SW480 (cell line): ENCODE results near the gene ARHGAP12.

Experiments used
- DNase-seq: peaks from one replicate; pipeline ENCODE4 v3.0.0-alpha.2; 2016; ENCODE audit warnings: low spot score

ARHGAP12 gene

DNA sequence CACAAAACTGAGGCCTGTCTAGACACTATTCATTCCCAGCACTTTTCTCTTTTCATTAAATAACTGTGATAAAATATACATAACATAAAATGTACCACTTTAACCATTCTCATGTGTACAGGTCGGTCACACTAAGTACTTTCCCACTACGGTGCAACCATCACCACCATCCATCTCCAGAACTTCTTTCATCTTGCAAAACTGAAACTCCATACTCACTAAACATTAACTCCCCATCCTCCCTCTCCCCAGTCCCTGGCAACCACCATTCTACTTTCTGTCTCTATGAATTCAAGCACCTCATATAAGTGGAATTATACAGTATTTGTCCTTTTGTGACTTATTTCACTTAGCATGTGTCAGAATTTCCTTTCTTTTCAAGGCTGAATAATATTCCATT is 53.0 kb downstream of the ARHGAP12 start:
- no peak for DNase-seq

DNA sequence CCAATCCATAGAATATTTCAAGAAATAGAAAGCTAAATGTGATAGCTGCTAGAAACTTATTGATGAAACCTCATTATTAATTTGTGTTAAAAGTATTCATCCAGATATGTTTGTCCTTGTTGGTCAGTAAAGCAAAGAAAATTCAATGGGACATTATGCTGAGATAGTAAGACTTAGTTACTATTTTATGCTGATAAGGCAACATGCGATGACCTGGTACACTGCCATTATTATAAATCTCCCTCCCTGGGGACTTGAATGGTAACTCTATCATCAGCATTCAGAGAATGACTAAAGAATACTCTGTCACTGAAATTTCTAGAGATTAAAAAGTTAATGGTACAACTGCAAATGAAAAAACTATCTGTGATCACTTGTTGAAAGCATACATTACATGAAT is 54.9 kb downstream of the ARHGAP12 start:
- DNase-seq, result no peak

DNA sequence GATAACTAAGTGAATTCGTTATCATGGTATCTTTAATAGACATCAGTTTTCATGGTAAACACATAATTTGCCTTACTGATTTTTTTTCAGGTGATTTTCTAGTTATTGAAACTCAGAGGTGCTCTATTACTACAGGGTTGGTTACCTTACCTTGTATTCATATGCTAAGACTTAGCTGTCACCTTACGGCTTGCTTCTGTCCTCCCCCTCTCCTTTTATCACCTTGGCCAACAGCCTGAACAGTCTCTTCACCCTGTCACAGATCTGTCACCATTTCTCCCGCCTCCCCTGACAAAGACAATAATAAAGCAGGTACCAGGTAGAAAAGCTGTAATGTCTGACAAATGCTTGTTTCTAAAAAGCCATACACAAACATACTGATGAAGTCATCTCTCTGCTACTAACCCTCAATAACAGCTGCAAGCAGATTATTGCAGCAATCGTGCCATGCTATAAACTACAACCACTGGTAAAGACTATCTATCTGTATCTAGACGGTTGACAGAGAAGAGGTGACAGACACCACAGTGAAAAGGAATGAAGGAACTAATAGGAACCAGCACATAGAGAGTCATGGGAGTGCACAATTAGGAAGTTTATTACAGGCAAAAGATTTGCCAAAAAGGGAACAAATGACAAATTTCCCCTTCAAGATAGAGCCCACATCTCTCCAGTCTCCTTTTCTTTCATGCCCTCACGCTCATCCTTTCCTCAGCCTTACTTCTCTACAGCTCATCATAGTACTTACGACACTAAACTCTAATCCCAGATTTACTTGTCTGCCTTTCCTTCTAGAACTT is 57.2 kb downstream of the ARHGAP12 start:
- DNase-seq, result no peak

DNA sequence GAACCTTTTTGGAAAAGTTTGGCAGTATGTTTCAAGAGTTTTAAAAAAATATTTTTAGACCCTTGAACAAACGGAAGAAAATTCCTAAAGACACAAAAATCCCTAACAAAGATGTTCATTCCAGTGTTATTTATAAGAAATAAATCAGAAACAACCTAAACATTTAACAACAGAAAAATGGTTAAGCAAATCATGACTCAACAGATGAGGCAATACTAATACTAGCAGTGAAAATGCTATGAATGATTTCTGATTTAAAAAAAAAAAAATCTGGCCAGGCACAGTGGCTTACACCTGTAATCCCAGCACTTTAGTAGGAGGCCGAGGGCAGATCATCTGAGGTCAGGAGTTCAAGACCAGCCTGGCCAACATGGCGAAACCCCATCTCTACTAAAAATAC is 61.0 kb downstream of the ARHGAP12 start:
- no peak for DNase-seq

DNA sequence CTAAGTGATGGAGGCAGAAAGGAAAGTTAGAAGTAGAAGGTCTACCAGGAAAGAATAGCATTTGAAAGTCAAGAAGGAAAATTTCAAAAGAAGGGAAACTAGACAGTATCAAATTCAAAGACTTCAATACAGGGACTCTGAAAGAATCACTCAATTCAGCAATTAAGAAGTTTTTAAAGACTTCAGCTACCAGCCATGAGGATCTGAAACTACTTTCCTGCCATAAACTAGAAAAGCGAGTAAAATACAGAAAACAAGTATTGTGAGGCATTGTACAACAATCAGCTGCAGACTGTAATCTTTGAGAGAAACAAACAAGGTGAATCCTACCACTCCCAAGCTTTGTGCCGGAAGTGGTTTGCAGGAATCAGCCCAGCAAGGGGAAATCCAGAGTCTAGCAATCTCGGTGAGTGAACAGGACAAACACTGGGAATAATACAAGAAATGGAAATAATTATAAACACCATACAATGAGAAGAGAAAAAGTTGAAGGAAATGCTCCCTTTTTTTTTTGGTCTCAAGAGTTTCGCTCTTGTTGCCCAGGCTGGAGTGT is 62.4 kb downstream of the ARHGAP12 start:
- no peak for DNase-seq

DNA sequence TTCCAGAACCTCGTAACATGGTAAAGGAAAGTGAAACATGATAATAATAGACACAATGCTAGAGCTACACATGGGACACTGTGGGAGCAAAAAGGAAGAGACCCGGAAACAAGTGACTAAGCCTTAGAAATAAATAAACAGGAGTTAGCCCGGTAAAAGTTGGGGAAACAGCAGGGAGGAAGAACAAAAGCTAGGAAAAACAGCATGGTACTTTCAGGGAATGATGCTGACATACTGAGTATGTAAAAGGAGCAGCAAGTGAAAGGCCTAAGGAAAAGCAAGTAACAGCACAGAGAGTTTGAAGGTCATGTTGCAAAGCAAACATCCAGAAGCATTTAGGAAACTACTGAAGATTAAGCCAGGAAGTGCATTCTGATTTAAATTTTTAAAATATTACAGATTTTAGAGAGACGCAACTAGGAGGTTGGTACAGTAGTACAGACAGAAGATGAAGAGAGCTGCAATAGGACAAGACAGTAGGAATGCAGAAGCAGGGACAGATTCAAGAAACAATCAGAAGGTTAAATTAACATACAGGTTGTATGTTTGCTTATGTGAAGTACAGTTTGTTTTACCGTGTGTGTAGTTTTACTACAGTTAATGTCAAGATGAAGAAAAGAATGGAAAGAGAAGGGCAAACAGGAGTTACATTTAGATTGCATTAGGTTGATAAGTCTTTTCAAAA is 63.7 kb downstream of the ARHGAP12 start:
- DNase-seq, result no peak

DNA sequence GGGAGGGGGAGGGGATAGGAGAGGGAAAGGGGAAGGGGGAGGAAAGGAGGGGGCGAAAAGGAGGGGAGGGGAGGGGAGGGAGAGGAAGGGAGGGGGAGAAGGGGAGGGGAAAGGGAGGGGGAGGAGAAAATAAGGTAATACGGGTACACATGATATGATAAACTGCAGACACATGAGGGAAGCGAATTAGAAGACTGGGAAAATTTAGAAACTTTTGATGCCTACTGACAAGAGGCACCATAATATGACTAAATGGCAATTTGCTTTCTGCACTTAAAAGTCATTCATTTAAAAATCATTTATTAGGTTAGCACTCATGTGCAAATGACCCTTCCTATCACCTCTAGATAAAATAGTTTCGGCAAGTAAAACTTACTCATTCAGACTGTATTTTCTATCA is 73.6 kb downstream of the ARHGAP12 start:
- no peak for DNase-seq

DNA sequence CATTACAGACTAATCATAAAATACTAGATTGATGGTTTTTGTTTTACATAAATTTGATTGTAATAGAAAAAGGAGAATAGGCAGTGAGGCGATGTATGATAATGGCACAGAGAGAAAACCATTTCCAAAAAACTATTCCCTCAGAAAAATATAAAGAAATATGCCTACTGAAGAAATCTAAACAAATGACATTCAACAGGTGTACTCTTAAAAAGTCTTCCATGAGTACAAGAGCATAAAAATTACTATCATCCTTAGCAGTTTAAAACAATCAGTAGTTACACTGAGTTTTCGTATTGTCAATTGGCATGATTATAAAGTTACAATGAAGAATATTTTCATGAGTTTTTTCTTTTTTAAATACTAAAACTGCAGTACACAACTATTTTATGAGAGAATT is 75.0 kb downstream of the ARHGAP12 start:
- no peak for DNase-seq

DNA sequence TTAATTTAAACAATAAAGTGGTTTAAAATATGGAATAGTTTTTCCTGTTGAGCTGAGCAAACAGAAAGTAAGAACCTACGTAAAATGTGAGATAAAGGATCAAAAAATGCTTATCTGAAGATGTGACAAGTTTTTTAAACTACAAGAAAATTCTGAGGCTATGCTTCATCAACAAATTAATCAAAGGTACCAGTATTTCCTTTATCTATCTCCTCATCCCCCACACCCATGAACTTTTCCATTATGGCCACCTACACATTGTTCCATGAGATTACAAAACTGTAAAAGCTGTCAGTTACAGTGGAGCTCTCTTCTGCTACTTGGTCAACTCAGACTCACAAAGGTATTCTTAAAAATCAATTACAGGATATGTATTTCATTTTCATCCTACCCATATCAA is 77.4 kb downstream of the ARHGAP12 start:
- DNase-seq, result no peak

DNA sequence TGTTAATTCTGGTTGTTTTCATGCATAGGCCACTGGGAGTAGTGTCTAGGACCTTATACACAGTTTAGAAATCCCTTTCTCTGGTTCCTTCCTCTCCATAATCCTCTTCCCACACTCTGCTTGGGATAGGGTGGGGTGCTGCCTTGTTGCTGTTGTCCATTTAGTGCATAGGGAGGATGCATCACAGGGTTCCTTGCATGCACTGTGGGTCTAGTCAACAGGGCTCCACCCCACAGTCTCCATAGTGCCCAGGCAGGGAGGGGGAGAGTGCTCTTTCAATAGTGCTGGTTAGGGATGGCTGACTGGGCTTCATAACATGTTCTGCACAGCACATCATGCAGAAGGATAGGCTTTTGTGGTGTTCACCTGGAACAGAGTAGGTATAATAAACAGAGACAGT is 81.1 kb downstream of the ARHGAP12 start:
- no peak for DNase-seq

DNA sequence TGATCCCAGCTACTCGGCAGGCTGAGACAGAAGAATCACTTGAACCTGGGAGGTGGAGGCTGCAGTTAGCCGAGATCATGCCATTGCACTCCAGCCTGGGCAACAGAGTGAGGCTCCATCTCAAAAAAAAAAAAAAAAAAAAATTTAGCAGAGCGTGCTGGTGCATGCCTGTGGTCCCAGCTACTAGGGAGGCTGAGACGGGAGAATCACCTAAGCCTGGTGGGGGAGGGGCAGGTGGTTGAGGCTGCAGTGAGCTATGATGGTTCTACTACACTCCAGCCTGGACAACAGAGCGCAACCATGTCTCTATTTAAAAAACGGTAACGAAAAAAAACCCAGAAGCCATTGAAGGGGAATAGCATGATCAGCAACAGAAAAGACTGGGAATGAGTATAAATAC is 89.9 kb downstream of the ARHGAP12 start:
- no peak for DNase-seq

DNA sequence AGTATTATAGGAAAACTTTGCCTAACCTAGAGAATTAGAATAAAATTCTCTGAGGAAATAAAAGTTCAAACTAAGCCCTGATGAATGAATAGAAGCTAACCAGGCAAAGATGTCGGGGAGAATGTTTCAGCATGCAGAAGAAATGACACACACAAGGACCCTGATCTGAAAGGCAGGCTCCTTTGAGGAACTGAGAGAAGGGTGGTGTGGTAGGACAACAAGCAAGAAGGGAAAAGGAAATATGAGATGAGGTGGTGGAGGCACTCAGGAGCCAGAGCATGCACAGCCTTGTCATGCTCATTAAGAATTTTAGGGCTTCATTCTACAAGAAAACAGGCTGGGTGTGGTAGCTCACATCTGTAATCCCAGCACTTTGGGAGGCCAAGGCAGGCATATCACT is 90.6 kb downstream of the ARHGAP12 start:
- no peak for DNase-seq

DNA sequence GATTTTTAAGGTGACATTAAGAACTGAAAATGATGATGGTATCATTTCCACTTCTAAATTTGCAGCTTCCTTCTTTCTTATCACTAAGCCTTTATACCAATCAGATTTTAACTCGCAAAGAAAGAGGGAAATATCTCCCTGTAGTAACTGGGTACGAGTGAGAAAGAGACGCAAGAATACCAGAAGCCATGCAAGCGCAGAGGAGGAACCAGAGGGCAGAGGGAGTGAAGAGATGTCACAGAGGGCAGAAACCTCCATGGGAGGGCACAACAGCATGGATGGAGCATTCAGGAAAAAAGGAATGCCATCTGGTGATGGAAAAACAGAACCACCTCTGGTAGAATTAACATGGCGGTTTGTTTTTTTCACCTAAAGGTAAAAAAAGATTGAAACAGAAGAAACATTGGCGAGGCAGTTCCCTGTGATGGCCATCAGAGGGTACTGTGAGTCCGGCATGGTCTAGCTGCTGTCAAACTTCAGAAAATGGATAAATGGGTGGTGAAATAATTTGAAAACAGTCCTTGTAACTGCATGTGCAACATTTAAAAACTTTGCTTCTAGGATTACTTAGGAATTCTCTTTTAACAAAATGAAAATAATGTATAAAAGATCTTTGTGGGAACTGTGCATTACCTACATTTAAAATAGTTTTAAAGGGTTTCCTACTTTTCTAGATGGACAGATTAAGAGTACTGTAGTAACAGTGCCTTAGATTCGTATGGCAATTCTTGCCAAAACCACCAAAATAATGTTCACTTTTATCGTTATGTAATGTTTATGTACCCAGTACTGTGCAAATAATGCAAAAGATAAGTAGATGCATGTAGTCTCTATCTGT is 91.8 kb downstream of the ARHGAP12 start:
- DNase-seq, result peak; percentile 16

DNA sequence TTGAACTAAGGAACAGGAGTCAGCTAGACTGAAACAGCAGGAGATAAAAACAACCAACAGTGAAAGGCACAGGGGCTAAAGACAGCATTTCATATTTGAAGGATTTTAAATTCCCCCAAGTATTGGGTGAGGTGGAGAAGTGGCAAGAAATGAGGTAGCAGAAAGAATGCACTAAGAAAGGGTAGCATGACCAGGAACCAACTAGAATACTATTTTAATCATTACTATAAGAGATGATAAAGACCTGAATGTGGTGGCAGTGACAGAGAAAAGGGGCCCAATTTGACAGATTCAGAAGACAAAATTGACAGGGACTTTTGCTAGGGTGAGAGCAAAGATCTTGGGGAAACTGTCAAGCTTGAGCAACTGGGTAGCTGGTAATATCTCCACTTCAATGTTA is 94.9 kb downstream of the ARHGAP12 start:
- no peak for DNase-seq

DNA sequence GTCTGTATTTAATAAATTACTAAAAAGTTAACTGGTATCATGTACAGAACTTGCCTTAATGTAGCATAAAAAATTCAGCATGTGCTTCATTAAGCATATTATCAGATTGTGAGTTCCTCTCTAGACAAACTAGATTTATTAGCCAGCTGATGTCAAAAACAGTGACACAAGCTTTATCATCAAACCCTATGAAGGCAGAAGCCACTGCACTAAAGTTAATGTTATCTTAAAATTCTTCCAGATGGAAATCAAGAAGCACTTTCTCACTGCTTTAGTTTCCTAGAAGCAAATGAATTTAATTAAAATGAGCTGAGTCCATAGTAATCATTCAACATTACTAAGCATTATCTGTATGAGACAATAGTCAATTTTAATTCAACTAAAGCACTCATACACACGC is 96.4 kb downstream of the ARHGAP12 start:
- no peak for DNase-seq

DNA sequence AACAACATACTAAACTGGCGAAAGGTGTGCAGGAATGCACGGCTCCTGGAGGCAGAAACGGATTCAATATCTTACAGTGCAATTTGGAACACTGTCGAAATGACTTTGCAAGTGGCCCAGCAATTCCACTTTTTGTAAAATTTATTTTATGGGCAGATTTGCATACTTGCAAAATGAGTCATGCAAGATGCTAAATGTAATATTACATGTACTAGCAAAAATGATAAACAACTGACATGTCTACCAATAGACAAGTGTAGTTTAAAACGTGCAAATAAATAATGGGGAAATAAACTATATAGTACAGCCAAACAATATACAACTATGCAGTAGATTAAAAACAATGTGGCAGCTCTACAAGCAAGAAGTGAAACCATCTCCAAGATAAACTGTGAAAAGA is 97.7 kb downstream of the ARHGAP12 start:
- no peak for DNase-seq

DNA sequence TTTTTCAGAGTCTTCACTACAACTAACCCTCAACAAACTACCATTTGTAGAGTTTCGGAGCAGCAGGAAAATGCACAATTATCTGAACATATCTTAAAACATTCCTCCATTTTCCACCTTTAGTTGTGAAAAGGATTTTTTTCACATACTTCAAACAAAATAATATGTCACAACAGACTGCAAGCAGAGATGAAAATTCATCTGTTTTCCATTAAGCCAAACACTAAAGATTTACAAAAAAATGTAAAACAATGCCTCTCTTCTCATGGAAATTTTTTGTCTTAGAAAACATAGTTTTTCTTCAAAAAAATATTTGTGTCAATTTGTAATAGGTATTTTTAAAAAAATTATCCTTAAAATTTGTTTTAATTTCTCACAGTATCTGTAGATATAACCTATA is 98.9 kb downstream of the ARHGAP12 start:
- no peak for DNase-seq

DNA sequence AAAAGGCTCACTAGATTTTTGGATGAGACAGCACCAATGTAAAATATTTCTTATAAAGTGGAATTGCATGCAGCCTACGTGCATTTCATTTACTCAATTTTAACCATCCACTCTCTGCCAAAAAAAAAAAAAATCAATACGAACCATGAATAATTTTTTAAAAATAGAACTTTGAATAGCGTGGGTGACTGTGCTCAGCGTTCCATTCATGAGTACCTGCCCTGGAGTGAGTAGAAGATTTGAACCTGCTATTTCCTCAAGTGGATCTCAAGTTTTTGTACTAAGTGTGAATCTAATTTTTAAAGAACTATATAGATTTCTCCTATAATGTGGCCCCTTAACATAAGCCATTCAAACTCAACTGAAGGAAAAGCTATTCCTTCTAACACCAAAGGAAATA is 105.3 kb downstream of the ARHGAP12 start:
- DNase-seq, result no peak

DNA sequence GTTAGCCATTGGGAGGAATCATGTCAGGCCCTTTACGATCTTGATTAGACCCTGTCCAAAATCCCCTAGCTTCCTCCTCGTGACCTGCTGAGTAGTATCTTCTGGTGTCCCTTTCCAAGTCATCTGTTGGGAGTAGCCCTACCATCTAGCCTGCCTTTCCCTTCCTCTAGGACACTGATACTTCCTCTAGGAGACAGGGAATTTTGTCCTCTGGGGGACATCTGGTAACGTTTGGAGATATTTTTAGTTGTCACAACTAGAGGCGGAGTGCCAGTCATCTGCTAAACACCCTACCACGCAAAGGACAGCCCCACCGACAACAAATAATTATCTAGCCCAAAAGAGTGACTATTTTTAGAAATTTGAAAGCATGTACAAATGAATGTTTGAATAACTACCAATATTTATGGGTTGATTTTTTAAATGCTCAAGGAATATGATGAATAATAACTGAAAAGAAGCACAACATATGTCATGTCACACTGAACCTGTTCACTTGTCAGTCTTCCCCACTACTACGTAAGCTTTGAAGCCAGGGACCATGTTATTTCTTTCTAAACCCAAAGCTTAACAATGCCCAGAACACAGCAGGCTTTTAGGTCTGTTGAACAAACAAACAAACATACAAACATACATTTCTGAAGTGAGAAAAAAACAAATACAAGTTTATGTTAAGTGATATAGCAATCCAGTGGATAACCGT is 105.9 kb downstream of the ARHGAP12 start:
- DNase-seq, result no peak

DNA sequence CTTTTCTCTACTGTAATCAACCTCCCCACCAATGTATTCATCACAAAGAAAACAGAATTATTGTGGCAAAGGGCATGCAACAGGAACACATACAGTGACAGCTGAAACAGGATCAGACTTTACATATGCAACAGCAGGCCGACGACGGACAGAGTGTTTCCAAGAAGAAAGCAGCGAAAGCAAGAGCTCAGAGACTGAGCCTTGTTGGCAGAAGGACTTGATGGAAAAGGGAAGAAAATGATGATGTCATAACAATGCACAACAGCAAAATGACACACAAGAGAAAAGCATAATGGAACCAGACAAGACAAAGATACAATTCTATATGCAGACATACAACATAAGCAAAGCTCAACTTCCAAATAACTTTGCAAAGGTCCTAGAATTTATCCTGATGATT is 106.5 kb downstream of the ARHGAP12 start:
- DNase-seq, result no peak

DNA sequence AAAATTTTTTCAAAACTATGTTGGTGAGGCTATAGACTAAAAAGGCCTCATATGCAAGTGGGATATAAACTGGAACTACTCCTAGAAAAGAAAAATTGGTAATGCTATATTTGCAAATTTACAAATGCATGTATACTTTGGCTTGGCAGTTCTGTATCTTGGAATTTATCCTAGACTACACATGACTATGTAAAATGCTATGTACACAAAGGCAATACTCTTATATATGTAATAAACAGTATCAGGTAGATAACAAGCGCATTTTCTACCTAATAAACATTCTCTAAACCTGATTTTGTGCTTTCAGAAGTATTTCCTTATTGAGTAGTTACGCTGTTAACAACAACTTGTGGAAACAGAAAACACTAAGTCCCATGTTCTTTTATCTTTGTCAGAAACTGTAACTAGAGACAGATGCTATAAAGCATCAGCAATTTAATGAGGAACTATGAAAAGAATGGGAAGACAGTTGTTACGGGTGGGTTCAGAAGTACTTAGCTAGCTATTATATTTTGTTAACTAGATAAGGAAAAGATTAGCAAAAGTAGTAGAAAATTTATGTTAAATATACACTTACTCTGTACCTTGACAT is 107.8 kb downstream of the ARHGAP12 start:
- no peak for DNase-seq

DNA sequence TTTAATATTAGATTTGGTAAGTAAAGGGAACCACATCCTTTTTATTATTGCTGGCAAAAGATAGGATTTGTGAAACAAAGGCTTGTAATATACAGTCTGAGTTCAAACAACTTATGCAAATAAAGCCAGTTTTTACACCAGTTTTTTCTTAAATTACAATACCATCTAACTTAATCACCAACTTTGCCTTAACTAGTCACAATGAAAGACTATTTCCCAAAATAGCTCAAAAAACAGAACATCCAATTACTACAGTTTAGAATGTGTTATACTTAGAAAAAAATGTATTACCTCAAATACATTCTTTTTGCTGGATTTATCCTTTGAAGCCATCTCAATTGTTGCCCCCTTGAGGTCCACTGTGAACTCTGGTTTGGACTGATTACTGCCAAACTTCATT is 108.5 kb downstream of the ARHGAP12 start:
- DNase-seq, result no peak
